ENCODE results near the gene CALU. TPM values are rescaled to one million over a fixed set of nuclear protein-coding genes. Genes with fewer than 3 reads are reported as not detected.

The CALU gene
- total RNA-seq, 2 donors from 2014 or later: 36.3 to 45.8 TPM

- Histone ChIP-seq H3K36me3 (replicated peaks in 1 of 2; ENCODE audit: insufficient read depth in 1 of 2, low read depth in 2 of 2) (peaks cover 0 to 4% of the 10 kb centered on the region in 2 donors), H3K4me1 (peaks cover 16% of the 10 kb centered on the region), H3K9me3 (no peaks in the 10 kb centered on the region), H3K4me3 (no peak overlapping the region), H3K27ac (no peak overlapping the region), H3K27me3 (no peaks in the 10 kb centered on the region)
- 94 to 98% methylated on average over 12 of the region's 12 CpGs for WGBS, 2 donors
- TF ChIP-seq CTCF (IDR thresholded peaks at IDR 0.05) (no peak), POLR2A (IDR thresholded peaks at IDR 0.05) (no peak)
- intact Hi-C loops (cut with DNase I): no loop called here
- DNase-seq (no peak), ATAC-seq (no peak)
Measured at GRCh38 chr7:128773604-128774003, 34.4 kb downstream of the CALU start.

DNA sequence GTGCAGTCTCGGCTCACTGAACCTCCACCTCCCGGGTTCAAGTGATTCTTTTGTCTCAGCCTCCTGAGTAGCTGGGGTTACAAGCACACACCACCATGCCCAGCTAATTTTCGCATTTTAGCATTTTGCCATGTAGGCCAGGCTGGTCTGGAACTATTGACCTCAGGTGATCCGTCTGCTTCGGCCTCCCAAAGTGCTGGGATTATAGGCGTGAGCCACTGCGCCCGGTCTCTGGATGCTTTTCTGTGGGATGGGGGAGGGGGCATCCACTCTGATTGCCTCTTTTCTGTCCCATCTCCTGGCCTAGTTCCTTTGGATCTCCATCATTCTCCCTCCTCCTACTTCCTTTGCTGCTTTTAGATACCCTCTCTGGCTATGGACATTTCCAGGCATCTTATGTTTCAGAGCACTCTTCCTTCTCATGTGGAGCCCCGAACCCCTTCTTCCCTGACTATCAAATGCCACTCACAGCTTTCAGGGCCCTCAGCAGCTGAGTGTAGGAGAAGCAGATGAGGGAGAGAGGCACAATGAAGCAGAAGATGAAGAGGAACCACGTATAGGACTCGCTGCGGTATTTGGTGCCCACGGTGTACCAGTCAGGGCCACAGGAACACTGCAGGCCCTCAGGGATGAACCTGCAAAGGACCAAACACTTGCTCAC is 35.0 kb downstream of the CALU start:
- 91 to 94% methylated on average over 12 to 13 of the region's 13 CpGs for WGBS, 2 donors
- ATAC-seq: no peak
- Histone ChIP-seq H3K27me3 (no peaks in the 10 kb centered on the region), H3K4me1 (peaks cover 16% of the 10 kb centered on the region), H3K27ac (no peak overlapping the region), H3K9me3 (no peaks in the 10 kb centered on the region), H3K4me3 (no peak overlapping the region), H3K36me3 (replicated peaks in 1 of 2; ENCODE audit: insufficient read depth in 1 of 2, low read depth in 2 of 2) (peaks cover 0 to 4% of the 10 kb centered on the region in 2 donors)
- TF ChIP-seq POLR2A (IDR thresholded peaks at IDR 0.05): no peak
- no peak for TF ChIP-seq CTCF (IDR thresholded peaks at IDR 0.05)
- DNase-seq: no peak
- intact Hi-C loops (cut with DNase I): no loop called here

- 96 to 100% methylated on average over 7 of the region's 7 CpGs for WGBS, 2 donors
- no peaks in the 10 kb centered on the region for H3K27me3 ChIP-seq
- no peak for TF ChIP-seq CTCF (IDR thresholded peaks at IDR 0.05)
- no peak overlapping the region for H3K4me3 ChIP-seq
- H3K9me3 ChIP-seq: no peaks in the 10 kb centered on the region
- ATAC-seq (no peak), DNase-seq (no peak)
- peaks cover 10% of the 10 kb centered on the region for H3K4me1 ChIP-seq
- intact Hi-C loops (cut with DNase I): no loop called here
- H3K36me3 ChIP-seq (replicated peaks in 1 of 2; ENCODE audit: insufficient read depth in 1 of 2, low read depth in 2 of 2): peaks cover 0 to 4% of the 10 kb centered on the region in 2 donors
- no peak overlapping the region for H3K27ac ChIP-seq
Measured at GRCh38 chr7:128774921-128775320, 35.8 kb downstream of the CALU start.

GRCh38 chr7:128775744-128776474 is 36.8 kb downstream of the CALU start, which contains the start of gene OPN1SW:
Gene OPN1SW (minus strand): TSS chr7:128775794. CDS start chr7:128775781, 13 bp downstream.
- Histone ChIP-seq H3K27ac (no peak within 1 kb of the TSS), H3K36me3 (replicated peaks in 1 of 2; ENCODE audit: insufficient read depth in 1 of 2, low read depth in 2 of 2) (peaks cover 0 to 4% of the 10 kb centered on the region in 2 donors), H3K27me3 (no peaks in the 10 kb centered on the region), H3K9me3 (no peaks in the 10 kb centered on the region), H3K4me3 (no peak within 1 kb of the TSS), H3K4me1 (peaks cover under 1% of the 10 kb centered on the region)
- DNase-seq: no peak
- WGBS, 2 donors: 97 to 99% methylated on average over 4 of the region's 4 CpGs
- intact Hi-C loops (cut with DNase I): no loop called here
- no peak for ATAC-seq
- TF ChIP-seq POLR2A (IDR thresholded peaks at IDR 0.05) (no peak), CTCF (IDR thresholded peaks at IDR 0.05) (no peak)

All from body of pancreas (tissue), 4 donors.